ENCODE results near the gene SOBP.
A peak's percentile ranks its signal among the peaks of the same experiment; 100 is the strongest.

The SOBP gene

DNA sequence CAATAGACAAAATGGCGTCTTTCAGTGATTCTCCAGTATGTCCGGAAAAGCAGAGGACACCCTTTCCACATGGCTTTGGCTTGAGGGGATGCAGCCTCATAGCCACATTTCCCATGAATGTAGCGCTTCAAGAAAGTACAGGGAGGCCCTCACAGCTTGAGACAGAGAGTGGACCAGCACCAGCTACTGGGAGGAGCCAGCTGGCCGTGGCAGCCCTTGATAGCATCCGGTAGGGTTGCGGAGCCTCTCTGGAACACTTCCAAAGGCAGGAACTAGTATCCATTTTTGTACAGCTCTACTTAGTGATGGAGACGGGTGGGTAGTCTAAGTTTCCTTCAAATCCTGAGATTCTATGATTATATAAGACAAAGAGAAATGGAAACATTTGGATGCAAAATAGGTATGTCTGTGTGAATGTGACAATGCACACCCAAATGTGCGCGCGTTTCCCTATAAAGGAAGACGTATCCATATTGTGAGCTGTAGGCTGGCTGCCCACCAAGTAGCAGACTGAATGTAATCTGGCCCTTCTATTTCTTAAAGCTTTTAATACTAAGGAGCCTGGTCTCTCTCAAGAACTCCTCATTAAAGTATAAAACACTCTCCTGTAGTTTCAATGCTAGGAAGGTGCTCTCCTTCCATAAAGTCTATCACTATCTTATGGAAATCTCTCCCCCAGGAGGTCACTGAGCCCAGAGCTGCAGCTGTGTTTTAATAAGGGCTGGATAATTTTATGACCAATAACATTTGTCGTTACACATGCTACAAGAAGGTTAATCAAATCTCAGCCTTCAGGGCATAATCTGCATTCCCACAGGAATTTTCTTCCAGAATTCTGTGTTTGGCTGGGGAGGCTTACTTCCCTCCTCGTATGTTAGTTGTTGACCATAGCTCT, 74.0 kb downstream of the SOBP start:
- DNase-seq (ENCODE audit: low read depth, low spot score), result no peak
- Histone ChIP-seq H3K4me3 (ENCODE audit: low read length) (no peak overlapping the region), H3K36me3 (ENCODE audit: control insufficient read depth, insufficient read depth, low read length) (no peaks in the 10 kb centered on the region), H3K9me3 (ENCODE audit: control insufficient read depth, insufficient read depth, low read length) (no peaks in the 10 kb centered on the region), H3K27ac (ENCODE audit: low read length) (no peak overlapping the region), H3K4me1 (ENCODE audit: control insufficient read depth, insufficient read depth, low read length) (peaks cover 1% of the 10 kb centered on the region; the same call in 1 of the 2 replicates), H3K27me3 (ENCODE audit: control insufficient read depth, insufficient read depth, low read length) (no peaks in the 10 kb centered on the region)
- WGBS (ENCODE audit: insufficient coverage, insufficient read length), result no CpG with 5 or more reads among the region's 13 CpGs

DNA sequence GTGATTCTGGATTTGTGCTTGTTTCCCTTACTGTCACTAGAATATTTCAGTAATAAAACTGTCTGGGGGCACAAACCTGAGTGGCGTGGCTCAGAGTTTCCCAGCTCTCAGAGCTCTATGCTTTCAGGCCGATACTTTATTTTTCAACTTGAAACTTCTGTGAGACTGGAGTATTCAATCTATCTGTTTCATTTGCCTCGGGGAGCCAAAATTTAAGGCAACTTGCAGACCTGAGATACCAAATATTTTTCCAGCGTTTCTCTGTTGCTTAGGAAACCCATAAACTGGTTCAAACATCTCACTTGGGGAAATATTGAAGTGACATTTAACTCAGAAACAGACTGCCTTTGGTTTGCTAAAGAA, 74.7 kb downstream of the SOBP start:
- Histone ChIP-seq H3K27me3 (ENCODE audit: control insufficient read depth, insufficient read depth, low read length) (no peaks in the 10 kb centered on the region), H3K9me3 (ENCODE audit: control insufficient read depth, insufficient read depth, low read length) (no peaks in the 10 kb centered on the region), H3K4me3 (ENCODE audit: low read length) (no peak overlapping the region), H3K27ac (ENCODE audit: low read length) (no peak overlapping the region), H3K36me3 (ENCODE audit: control insufficient read depth, insufficient read depth, low read length) (no peaks in the 10 kb centered on the region), H3K4me1 (ENCODE audit: control insufficient read depth, insufficient read depth, low read length) (peaks cover 1% of the 10 kb centered on the region; the same call in 1 of the 2 replicates)
- DNase-seq (ENCODE audit: low read depth, low spot score), result no peak
- WGBS (ENCODE audit: insufficient coverage, insufficient read length), result no CpG with 5 or more reads among the region's 4 CpGs

DNA sequence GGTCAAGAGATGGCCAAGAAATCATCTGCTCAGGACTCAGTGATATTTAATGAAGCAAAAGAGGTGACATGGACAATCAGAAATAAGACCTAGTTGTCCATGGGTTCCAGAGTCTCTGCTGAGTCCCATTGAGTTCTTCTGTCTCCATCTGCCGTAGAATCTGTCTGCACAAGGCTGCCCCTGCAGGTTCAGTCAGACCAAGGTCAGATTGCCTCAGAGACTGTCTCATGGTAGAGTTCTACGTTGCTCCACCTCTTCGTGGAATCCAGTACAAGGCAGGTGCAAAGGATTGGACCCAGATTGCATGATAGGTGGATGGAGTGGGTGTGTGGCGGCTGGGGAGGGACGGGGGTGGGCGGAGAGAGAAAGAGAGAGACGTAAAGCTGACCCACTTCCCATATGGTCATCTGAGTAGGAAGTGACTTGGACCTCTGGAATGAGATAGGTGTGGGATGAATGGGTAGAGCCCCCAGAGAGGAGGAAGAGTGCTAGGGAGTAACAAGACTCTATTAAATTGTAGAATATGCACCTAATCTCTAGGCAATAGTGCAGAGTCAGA, 75.3 kb downstream of the SOBP start:
- no peak for DNase-seq (ENCODE audit: low read depth, low spot score)
- Histone ChIP-seq H3K9me3 (ENCODE audit: control insufficient read depth, insufficient read depth, low read length) (no peaks in the 10 kb centered on the region), H3K4me1 (ENCODE audit: control insufficient read depth, insufficient read depth, low read length) (peaks cover 1% of the 10 kb centered on the region; the same call in 1 of the 2 replicates), H3K27me3 (ENCODE audit: control insufficient read depth, insufficient read depth, low read length) (no peaks in the 10 kb centered on the region), H3K36me3 (ENCODE audit: control insufficient read depth, insufficient read depth, low read length) (no peaks in the 10 kb centered on the region), H3K27ac (ENCODE audit: low read length) (no peak overlapping the region), H3K4me3 (ENCODE audit: low read length) (no peak overlapping the region)
- no CpG with 5 or more reads among the region's 7 CpGs for WGBS (ENCODE audit: insufficient coverage, insufficient read length)

DNA sequence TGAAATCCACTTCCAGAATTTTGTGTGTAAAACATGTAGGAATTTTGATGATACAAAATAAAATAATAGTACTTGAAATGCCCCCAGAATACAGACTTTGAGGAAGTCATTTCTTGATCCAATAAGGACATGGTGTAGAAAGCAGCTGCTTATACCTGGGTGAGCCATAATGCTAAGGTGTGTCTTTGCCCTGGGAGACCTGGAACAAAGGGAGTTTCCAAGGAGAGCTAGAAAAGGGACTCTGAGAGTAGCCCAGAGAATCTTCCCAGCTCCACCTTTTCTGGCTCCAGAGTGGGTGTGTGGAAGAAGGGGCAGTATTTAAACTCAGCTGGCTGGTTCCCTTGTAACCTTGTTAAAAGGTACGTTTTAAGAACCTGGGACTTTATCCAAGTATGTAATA, 77.7 kb downstream of the SOBP start:
- no CpG with 5 or more reads among the region's 1 CpG for WGBS (ENCODE audit: insufficient coverage, insufficient read length)
- no peaks in the 10 kb centered on the region for H3K27me3 ChIP-seq (ENCODE audit: control insufficient read depth, insufficient read depth, low read length)

DNA sequence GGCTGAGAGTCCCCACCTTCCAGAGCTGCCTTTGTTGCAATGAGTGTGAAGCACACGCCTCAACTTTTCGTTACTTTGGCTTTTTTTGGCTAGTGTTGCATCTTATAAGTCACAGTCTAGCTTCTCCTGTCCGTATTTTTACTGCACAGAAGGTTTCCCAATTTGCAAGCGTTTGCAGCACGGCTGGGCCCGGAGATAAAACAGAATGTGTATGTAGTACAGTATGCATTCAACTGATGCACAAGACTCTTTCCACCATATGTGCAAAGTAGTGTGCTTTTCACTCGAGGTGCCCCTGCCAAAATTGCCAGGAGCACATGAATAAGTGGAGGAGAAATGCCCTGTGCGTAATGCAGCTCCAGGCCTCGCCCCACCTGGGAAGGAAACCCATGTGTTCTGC, 79.6 kb downstream of the SOBP start:
- H3K4me1 ChIP-seq (ENCODE audit: control insufficient read depth, insufficient read depth, low read length), result no peaks in the 10 kb centered on the region
- H3K9me3 ChIP-seq (ENCODE audit: control insufficient read depth, insufficient read depth, low read length), result no peaks in the 10 kb centered on the region
- no peak overlapping the region for H3K4me3 ChIP-seq (ENCODE audit: low read length)
- no peaks in the 10 kb centered on the region for H3K36me3 ChIP-seq (ENCODE audit: control insufficient read depth, insufficient read depth, low read length)
- WGBS (ENCODE audit: insufficient coverage, insufficient read length), result no CpG with 5 or more reads among the region's 9 CpGs
- no peak for DNase-seq (ENCODE audit: low read depth, low spot score)
- no peaks in the 10 kb centered on the region for H3K27me3 ChIP-seq (ENCODE audit: control insufficient read depth, insufficient read depth, low read length)
- H3K27ac ChIP-seq (ENCODE audit: low read length), result no peak overlapping the region

More for the DNA sequence above, 77.7 kb downstream of the SOBP start:
- Histone ChIP-seq H3K9me3 (ENCODE audit: control insufficient read depth, insufficient read depth, low read length) (no peaks in the 10 kb centered on the region), H3K36me3 (ENCODE audit: control insufficient read depth, insufficient read depth, low read length) (no peaks in the 10 kb centered on the region), H3K4me1 (ENCODE audit: control insufficient read depth, insufficient read depth, low read length) (no peaks in the 10 kb centered on the region), H3K27ac (ENCODE audit: low read length) (no peak overlapping the region), H3K4me3 (ENCODE audit: low read length) (no peak overlapping the region)
- no peak for DNase-seq (ENCODE audit: low read depth, low spot score)

DNA sequence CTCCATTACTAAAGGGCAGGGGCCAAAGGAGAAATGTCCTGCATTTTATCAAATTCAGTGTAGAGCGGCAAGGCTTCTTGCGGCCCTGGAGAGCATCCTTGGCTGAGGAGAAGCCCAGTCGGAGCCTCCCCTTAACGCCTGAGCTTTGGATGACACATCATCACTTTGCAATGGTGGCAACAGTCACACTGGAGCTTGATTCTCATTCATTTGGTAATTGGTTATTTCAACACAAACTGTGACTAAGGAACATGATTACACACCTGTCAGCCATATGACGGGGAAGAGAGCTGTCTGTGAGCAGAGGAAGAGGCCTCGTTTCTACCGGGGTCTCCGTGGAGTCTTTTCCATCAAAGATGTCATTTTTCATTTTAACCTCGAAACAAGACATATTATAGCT, 81.4 kb downstream of the SOBP start:
- WGBS (ENCODE audit: insufficient coverage, insufficient read length), result no CpG with 5 or more reads among the region's 9 CpGs
- Histone ChIP-seq H3K27ac (ENCODE audit: low read length) (no peak overlapping the region), H3K4me3 (ENCODE audit: low read length) (no peak overlapping the region), H3K9me3 (ENCODE audit: control insufficient read depth, insufficient read depth, low read length) (no peaks in the 10 kb centered on the region), H3K4me1 (ENCODE audit: control insufficient read depth, insufficient read depth, low read length) (no peaks in the 10 kb centered on the region), H3K27me3 (ENCODE audit: control insufficient read depth, insufficient read depth, low read length) (no peaks in the 10 kb centered on the region), H3K36me3 (ENCODE audit: control insufficient read depth, insufficient read depth, low read length) (no peaks in the 10 kb centered on the region)
- no peak for DNase-seq (ENCODE audit: low read depth, low spot score)

DNA sequence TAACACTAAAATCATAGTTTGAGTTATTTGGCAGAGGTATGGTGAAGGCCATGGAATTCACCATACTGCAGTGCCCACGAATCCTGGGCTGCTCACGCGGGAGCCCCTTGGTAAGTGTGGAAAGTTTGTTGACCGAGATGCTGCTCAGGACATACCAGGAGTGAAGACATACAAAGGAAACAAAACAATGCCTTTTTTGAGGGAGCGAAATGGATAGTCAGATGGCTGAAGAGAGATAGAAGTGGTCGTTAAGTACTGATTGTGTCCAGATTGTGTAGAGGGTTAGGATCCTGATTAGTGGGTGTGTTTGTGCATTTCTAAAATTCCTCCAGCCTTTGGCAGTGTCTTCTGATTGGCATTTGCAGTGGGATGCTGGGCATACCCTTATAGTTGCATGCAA, 83.0 kb downstream of the SOBP start:
- Histone ChIP-seq H3K27me3 (ENCODE audit: control insufficient read depth, insufficient read depth, low read length) (no peaks in the 10 kb centered on the region), H3K9me3 (ENCODE audit: control insufficient read depth, insufficient read depth, low read length) (no peaks in the 10 kb centered on the region), H3K36me3 (ENCODE audit: control insufficient read depth, insufficient read depth, low read length) (no peaks in the 10 kb centered on the region), H3K4me3 (ENCODE audit: low read length) (no peak overlapping the region), H3K27ac (ENCODE audit: low read length) (no peak overlapping the region), H3K4me1 (ENCODE audit: control insufficient read depth, insufficient read depth, low read length) (no peaks in the 10 kb centered on the region)
- no peak for DNase-seq (ENCODE audit: low read depth, low spot score)
- no CpG with 5 or more reads among the region's 6 CpGs for WGBS (ENCODE audit: insufficient coverage, insufficient read length)

DNA sequence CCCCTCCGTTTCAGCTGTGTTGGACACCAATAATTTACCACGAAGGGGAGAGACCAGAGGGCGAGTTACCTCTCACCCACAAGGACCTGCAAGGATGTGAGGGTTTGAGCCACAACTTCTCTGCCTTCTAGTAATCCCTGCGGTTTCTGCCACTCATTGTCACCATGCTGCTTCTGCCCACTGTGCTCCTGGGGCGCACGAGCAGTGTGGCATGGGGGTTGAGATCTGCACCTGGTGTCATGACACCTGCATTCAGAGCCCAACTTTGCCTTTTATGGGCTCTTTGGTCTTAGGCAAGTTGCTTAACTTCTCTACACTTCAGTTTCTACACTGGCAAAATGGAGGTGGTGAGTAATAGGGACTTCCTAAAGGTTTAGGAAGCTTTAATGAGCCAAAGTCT, 84.9 kb downstream of the SOBP start:
- WGBS (ENCODE audit: insufficient coverage, insufficient read length), result no CpG with 5 or more reads among the region's 6 CpGs
- Histone ChIP-seq H3K4me3 (ENCODE audit: low read length) (no peak overlapping the region), H3K4me1 (ENCODE audit: control insufficient read depth, insufficient read depth, low read length) (no peaks in the 10 kb centered on the region), H3K9me3 (ENCODE audit: control insufficient read depth, insufficient read depth, low read length) (no peaks in the 10 kb centered on the region; the same call in 1 of the 2 replicates), H3K36me3 (ENCODE audit: control insufficient read depth, insufficient read depth, low read length) (no peaks in the 10 kb centered on the region), H3K27ac (ENCODE audit: low read length) (no peak overlapping the region), H3K27me3 (ENCODE audit: control insufficient read depth, insufficient read depth, low read length) (no peaks in the 10 kb centered on the region)
- no peak for DNase-seq (ENCODE audit: low read depth, low spot score)

DNA sequence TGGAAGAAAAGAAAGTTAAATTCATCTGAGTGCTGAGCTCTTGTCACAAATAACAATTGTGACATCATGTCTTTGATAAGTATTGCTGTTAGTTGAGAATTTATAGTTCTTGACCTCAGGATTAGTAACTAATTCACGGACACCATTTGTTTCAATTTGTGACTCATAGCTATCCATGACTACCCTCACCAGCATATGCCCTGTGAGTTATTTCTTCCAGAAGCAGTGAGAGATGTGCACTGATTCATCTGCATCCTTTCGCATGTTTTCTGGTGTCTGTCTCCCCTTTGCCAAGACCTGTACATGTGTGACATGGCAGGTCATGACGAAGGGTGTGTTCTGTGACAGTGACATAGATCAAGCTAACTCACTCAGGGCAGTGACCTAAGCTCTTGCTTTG, 86.9 kb downstream of the SOBP start:
- no peaks in the 10 kb centered on the region for H3K27me3 ChIP-seq (ENCODE audit: control insufficient read depth, insufficient read depth, low read length)
- no CpG with 5 or more reads among the region's 3 CpGs for WGBS (ENCODE audit: insufficient coverage, insufficient read length)
- H3K36me3 ChIP-seq (ENCODE audit: control insufficient read depth, insufficient read depth, low read length), result no peaks in the 10 kb centered on the region
- H3K4me3 ChIP-seq (ENCODE audit: low read length), result no peak overlapping the region
- H3K27ac ChIP-seq (ENCODE audit: low read length), result no peak overlapping the region
- no peaks in the 10 kb centered on the region; the same call in 1 of the 2 replicates for H3K9me3 ChIP-seq (ENCODE audit: control insufficient read depth, insufficient read depth, low read length)
- no peak for DNase-seq (ENCODE audit: low read depth, low spot score)
- H3K4me1 ChIP-seq (ENCODE audit: control insufficient read depth, insufficient read depth, low read length), result no peaks in the 10 kb centered on the region

DNA sequence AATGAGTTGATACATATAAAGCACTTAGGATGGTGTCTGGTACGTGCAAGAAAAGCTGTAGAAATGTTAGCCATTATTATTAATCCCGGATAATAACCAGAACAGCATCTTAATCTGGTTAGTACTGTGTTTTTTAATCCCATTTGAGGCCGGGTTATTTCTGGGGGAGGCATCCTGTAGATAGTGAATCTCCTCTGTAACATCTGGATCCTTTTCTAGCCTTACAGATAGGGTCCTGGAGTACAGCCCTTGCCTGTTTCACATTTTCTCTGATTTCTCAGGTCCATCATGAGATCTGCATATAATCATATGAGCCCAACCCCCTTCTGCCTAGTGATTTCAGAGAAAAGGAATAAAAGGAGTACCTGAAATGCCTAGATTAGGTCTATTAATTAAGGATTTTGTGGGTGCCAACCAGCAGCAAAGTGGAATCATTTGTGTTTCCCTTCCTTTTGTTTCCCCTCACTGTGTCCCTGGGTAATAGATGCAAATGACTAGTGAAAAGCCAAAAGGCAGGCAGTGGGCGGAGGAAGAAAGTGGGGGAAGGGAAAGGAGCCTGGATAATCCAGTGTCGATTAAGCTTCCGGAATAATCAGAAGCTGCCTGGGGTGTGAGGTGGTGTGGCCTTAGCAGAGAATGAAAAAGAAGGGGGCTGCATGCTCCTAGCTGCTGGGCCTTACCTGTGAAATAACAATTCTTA, 88.9 kb downstream of the SOBP start:
- H3K27me3 ChIP-seq (ENCODE audit: control insufficient read depth, insufficient read depth, low read length), result no peaks in the 10 kb centered on the region
- no CpG with 5 or more reads among the region's 6 CpGs for WGBS (ENCODE audit: insufficient coverage, insufficient read length)
- H3K4me3 ChIP-seq (ENCODE audit: low read length), result no peak overlapping the region
- H3K9me3 ChIP-seq (ENCODE audit: control insufficient read depth, insufficient read depth, low read length), result no peaks in the 10 kb centered on the region; the same call in 1 of the 2 replicates
- no peaks in the 10 kb centered on the region for H3K4me1 ChIP-seq (ENCODE audit: control insufficient read depth, insufficient read depth, low read length)
- DNase-seq (ENCODE audit: low read depth, low spot score), result peak; percentile 35
- H3K27ac ChIP-seq (ENCODE audit: low read length), result no peak overlapping the region
- H3K36me3 ChIP-seq (ENCODE audit: control insufficient read depth, insufficient read depth, low read length), result no peaks in the 10 kb centered on the region

Measured in iPS DF 6.9 (cell line).